ENCODE measurements around the gene RAB12.
A peak's percentile ranks its signal among the peaks of the same experiment; 100 is the strongest.
"Not testable (repeated sequence)": the region's sequence is repeated elsewhere in the genome, so short reads cannot be mapped to it uniquely, and the experiment has no call there.

The RAB12 gene

GRCh38 chr18:8608795-8609658, at the start of gene RAB12:
Gene RAB12, plus strand, starts transcription at chr18:8609437. Its CDS starts 3 bp downstream, at chr18:8609440.
- H3K36me3 Mint-ChIP-seq (ENCODE audit: low read depth): peaks cover 14% of the 10 kb centered on the region
- peak within 1 kb of the TSS; percentile 92 for H3K27ac Mint-ChIP-seq
- peak; percentile 86 for DNase-seq (ENCODE audit: low spot score)
- peak within 1 kb of the TSS; percentile 95 for H3K4me3 Mint-ChIP-seq
- no peaks in the 10 kb centered on the region for H3K9me3 Mint-ChIP-seq
- H3K27me3 Mint-ChIP-seq (ENCODE audit: low read depth): peaks cover 25% of the 10 kb centered on the region
- peaks cover 40% of the 10 kb centered on the region for H3K4me1 Mint-ChIP-seq (ENCODE audit: low read depth)

GRCh38 chr18:8559612-8560186, 49.5 kb upstream of the RAB12 start:
- Mint-ChIP-seq H3K4me1 (ENCODE audit: low read depth) (no peaks in the 10 kb centered on the region), H3K4me3 (no peak overlapping the region), H3K27ac (no peak overlapping the region), H3K36me3 (ENCODE audit: low read depth) (no peaks in the 10 kb centered on the region), H3K27me3 (ENCODE audit: low read depth) (no peaks in the 10 kb centered on the region), H3K9me3 (no peaks in the 10 kb centered on the region)
- no peak for DNase-seq (ENCODE audit: low spot score)

GRCh38 chr18:8561123-8561910, 47.9 kb upstream of the RAB12 start:
- no peak overlapping the region for H3K27ac Mint-ChIP-seq
- H3K4me1 Mint-ChIP-seq (ENCODE audit: low read depth): no peaks in the 10 kb centered on the region
- H3K9me3 Mint-ChIP-seq: no peaks in the 10 kb centered on the region
- H3K27me3 Mint-ChIP-seq (ENCODE audit: low read depth): no peaks in the 10 kb centered on the region
- H3K36me3 Mint-ChIP-seq (ENCODE audit: low read depth): no peaks in the 10 kb centered on the region
- no peak for DNase-seq (ENCODE audit: low spot score)
- H3K4me3 Mint-ChIP-seq: no peak overlapping the region

GRCh38 chr18:8562070-8562469, 47.2 kb upstream of the RAB12 start:
- DNase-seq (ENCODE audit: low spot score): no peak
- no peaks in the 10 kb centered on the region for H3K27me3 Mint-ChIP-seq (ENCODE audit: low read depth)
- H3K4me3 Mint-ChIP-seq: no peak overlapping the region
- H3K27ac Mint-ChIP-seq: no peak overlapping the region
- H3K9me3 Mint-ChIP-seq: no peaks in the 10 kb centered on the region
- no peaks in the 10 kb centered on the region for H3K4me1 Mint-ChIP-seq (ENCODE audit: low read depth)
- no peaks in the 10 kb centered on the region for H3K36me3 Mint-ChIP-seq (ENCODE audit: low read depth)

GRCh38 chr18:8562919-8563318, 46.3 kb upstream of the RAB12 start:
- no peak for DNase-seq (ENCODE audit: low spot score)
- no peaks in the 10 kb centered on the region for H3K36me3 Mint-ChIP-seq (ENCODE audit: low read depth)
- H3K4me1 Mint-ChIP-seq (ENCODE audit: low read depth): no peaks in the 10 kb centered on the region
- no peak overlapping the region for H3K4me3 Mint-ChIP-seq
- H3K27me3 Mint-ChIP-seq (ENCODE audit: low read depth): no peaks in the 10 kb centered on the region
- H3K9me3 Mint-ChIP-seq: no peaks in the 10 kb centered on the region
- no peak overlapping the region for H3K27ac Mint-ChIP-seq

- DNase-seq (ENCODE audit: low spot score): no peak
- H3K27ac Mint-ChIP-seq: no peak overlapping the region
- H3K27me3 Mint-ChIP-seq (ENCODE audit: low read depth): peaks cover 4% of the 10 kb centered on the region
- H3K4me1 Mint-ChIP-seq (ENCODE audit: low read depth): no peaks in the 10 kb centered on the region
- no peaks in the 10 kb centered on the region for H3K9me3 Mint-ChIP-seq
- H3K36me3 Mint-ChIP-seq (ENCODE audit: low read depth): no peaks in the 10 kb centered on the region
- H3K4me3 Mint-ChIP-seq: no peak overlapping the region
Measured at GRCh38 chr18:8571399-8571798, 37.8 kb upstream of the RAB12 start.

GRCh38 chr18:8573766-8574165, 35.5 kb upstream of the RAB12 start:
- not testable (repeated sequence) for H3K4me1 Mint-ChIP-seq (ENCODE audit: low read depth); H3K27ac Mint-ChIP-seq; H3K4me3 Mint-ChIP-seq; H3K36me3 Mint-ChIP-seq (ENCODE audit: low read depth); H3K9me3 Mint-ChIP-seq; H3K27me3 Mint-ChIP-seq (ENCODE audit: low read depth); DNase-seq (ENCODE audit: low spot score)

- Mint-ChIP-seq H3K4me3 (no peak overlapping the region), H3K27me3 (ENCODE audit: low read depth) (peaks cover 3% of the 10 kb centered on the region), H3K36me3 (ENCODE audit: low read depth) (no peaks in the 10 kb centered on the region), H3K27ac (no peak overlapping the region), H3K4me1 (ENCODE audit: low read depth) (no peaks in the 10 kb centered on the region), H3K9me3 (peaks cover 2% of the 10 kb centered on the region)
- DNase-seq (ENCODE audit: low spot score): no peak
Measured at GRCh38 chr18:8584798-8585197, 24.4 kb upstream of the RAB12 start.

GRCh38 chr18:8586941-8587340, 22.3 kb upstream of the RAB12 start:
- H3K27ac Mint-ChIP-seq: no peak overlapping the region
- no peaks in the 10 kb centered on the region for H3K4me1 Mint-ChIP-seq (ENCODE audit: low read depth)
- H3K27me3 Mint-ChIP-seq (ENCODE audit: low read depth): peaks cover 5% of the 10 kb centered on the region
- H3K4me3 Mint-ChIP-seq: no peak overlapping the region
- no peaks in the 10 kb centered on the region for H3K36me3 Mint-ChIP-seq (ENCODE audit: low read depth)
- DNase-seq (ENCODE audit: low spot score): no peak
- H3K9me3 Mint-ChIP-seq: peaks cover 9% of the 10 kb centered on the region

GRCh38 chr18:8595445-8595844, 13.8 kb upstream of the RAB12 start:
- H3K9me3 Mint-ChIP-seq: peaks cover under 1% of the 10 kb centered on the region
- no peak for DNase-seq (ENCODE audit: low spot score)
- H3K36me3 Mint-ChIP-seq (ENCODE audit: low read depth): no peaks in the 10 kb centered on the region
- H3K4me1 Mint-ChIP-seq (ENCODE audit: low read depth): no peaks in the 10 kb centered on the region
- peaks cover 3% of the 10 kb centered on the region for H3K27me3 Mint-ChIP-seq (ENCODE audit: low read depth)
- H3K27ac Mint-ChIP-seq: no peak overlapping the region
- no peak overlapping the region for H3K4me3 Mint-ChIP-seq

- Mint-ChIP-seq H3K27me3 (ENCODE audit: low read depth) (peaks cover 14% of the 10 kb centered on the region), H3K4me1 (ENCODE audit: low read depth) (peaks cover 20% of the 10 kb centered on the region), H3K36me3 (ENCODE audit: low read depth) (no peaks in the 10 kb centered on the region), H3K9me3 (no peaks in the 10 kb centered on the region), H3K4me3 (no peak overlapping the region), H3K27ac (no peak overlapping the region)
- DNase-seq (ENCODE audit: low spot score): no peak
Measured at GRCh38 chr18:8601277-8602032, 7.8 kb upstream of the RAB12 start.

GRCh38 chr18:8602040-8602439, 7.2 kb upstream of the RAB12 start:
- H3K9me3 Mint-ChIP-seq: no peaks in the 10 kb centered on the region
- H3K27me3 Mint-ChIP-seq (ENCODE audit: low read depth): peaks cover 16% of the 10 kb centered on the region
- no peak for DNase-seq (ENCODE audit: low spot score)
- H3K36me3 Mint-ChIP-seq (ENCODE audit: low read depth): no peaks in the 10 kb centered on the region
- H3K4me3 Mint-ChIP-seq: no peak overlapping the region
- H3K27ac Mint-ChIP-seq: no peak overlapping the region
- peaks cover 20% of the 10 kb centered on the region for H3K4me1 Mint-ChIP-seq (ENCODE audit: low read depth)

GRCh38 chr18:8602557-8602956, 6.7 kb upstream of the RAB12 start:
- H3K9me3 Mint-ChIP-seq: no peaks in the 10 kb centered on the region
- no peak overlapping the region for H3K4me3 Mint-ChIP-seq
- DNase-seq (ENCODE audit: low spot score): no peak
- peaks cover 20% of the 10 kb centered on the region for H3K4me1 Mint-ChIP-seq (ENCODE audit: low read depth)
- peaks cover 20% of the 10 kb centered on the region for H3K27me3 Mint-ChIP-seq (ENCODE audit: low read depth)
- no peak overlapping the region for H3K27ac Mint-ChIP-seq
- no peaks in the 10 kb centered on the region for H3K36me3 Mint-ChIP-seq (ENCODE audit: low read depth)
